WTC11 (cell line): Measurements from ENCODE around the gene HMGB1.

ENCODE experiments used
- ATF6 ChIP-seq: sonication (generic); formaldehyde crosslinking; IDR thresholded peaks from 2 replicates; pipeline ENCODE4 v1.8.1; 2023; ENCODE audit warnings: mild to moderate bottlenecking, missing genetic modification reagents
- CTCF ChIP-seq: fragments of 200-600 bp; IDR thresholded peaks from 2 replicates; pipeline ENCODE4 v1.8.0; 2022; ENCODE audit warnings: antibody characterized with exemption
- ESRRA ChIP-seq: sonication (generic); formaldehyde crosslinking; IDR thresholded peaks from 2 replicates; pipeline ENCODE4 v1.8.1; 2022; ENCODE audit warnings: mild to moderate bottlenecking, missing genetic modification reagents, borderline replicate concordance
- GTF2I ChIP-seq: fragments of 250-450 bp; sonication (Bioruptor Pico); conservative IDR thresholded peaks from 2 replicates; pipeline ENCODE4 v1.4.0; 2021; ENCODE audit warnings: mild to moderate bottlenecking
- IRF1 ChIP-seq: sonication (generic); formaldehyde crosslinking; IDR thresholded peaks from 2 replicates; pipeline ENCODE4 v1.8.0; 2023; ENCODE audit warnings: missing genetic modification reagents
- MAX ChIP-seq: sonication (generic); formaldehyde crosslinking; IDR thresholded peaks from 2 replicates; pipeline ENCODE4 v1.8.0; 2022; ENCODE audit warnings: mild to moderate bottlenecking, missing genetic modification reagents
- NFYB ChIP-seq: sonication (generic); formaldehyde crosslinking; conservative IDR thresholded peaks from 2 replicates; pipeline ENCODE4 v1.8.0; 2022; ENCODE audit warnings: low read depth, missing genetic modification reagents
- NR1H2 ChIP-seq: sonication (generic); formaldehyde crosslinking; IDR thresholded peaks from 2 replicates; pipeline ENCODE4 v1.9.0; 2021; ENCODE audit warnings: mild to moderate bottlenecking, moderate library complexity, missing genetic modification reagents
- ZNF512 ChIP-seq: sonication (generic); formaldehyde crosslinking; IDR thresholded peaks from 2 replicates; pipeline ENCODE4 v1.8.1; 2022; ENCODE audit warnings: missing genetic modification reagents, borderline replicate concordance

- TF ChIP-seq CTCF (no peak), NR1H2 (CRISPR knock-in tag) (no peak), GTF2I (CRISPR knock-in tag) (no peak), ZNF512 (CRISPR knock-in tag) (no peak), MAX (CRISPR knock-in tag) (no peak), ATF6 (CRISPR knock-in tag) (no peak), NFYB (CRISPR knock-in tag) (no peak), IRF1 (CRISPR knock-in tag) (no peak), ESRRA (CRISPR knock-in tag) (no peak)
Observed at GRCh38 chr13:30479883-30480219, 14.1 kb upstream of the HMGB1 start.
